ENCODE data around the gene LPP. TPM values are rescaled to one million over a fixed set of nuclear protein-coding genes. Genes with fewer than 3 reads are reported as not detected.

Gene LPP
- polyA plus RNA-seq, 3 donors = 14.1 to 23.2 (median 15.3) TPM

GRCh38 chr3:188269040-188269439, 115.1 kb downstream of the LPP start:
- Histone ChIP-seq H3K9me3 (replicated peaks in 1 of 2; ENCODE audit: control insufficient read depth in 1 of 2, insufficient read depth in 1 of 2, low read length in 2 of 2) (no peaks in the 10 kb centered on the region), H3K9ac (ENCODE audit: insufficient read depth, low read length, poor library complexity, severe bottlenecking) (no peak overlapping the region), H3K27me3 (ENCODE audit: control insufficient read depth in 2 of 2, insufficient read depth in 2 of 2, low read length in 2 of 2) (no peaks in the 10 kb centered on the region), H3K4me3 (replicated peaks in 1 of 3; ENCODE audit: low read depth in 2 of 3, low read length in 3 of 3) (no peak overlapping the region), H3K4me2 (replicated peaks; ENCODE audit: extremely low read depth, low read length, poor library complexity, severe bottlenecking) (no peak overlapping the region), H2AFZ (ENCODE audit: insufficient read depth, low read depth, low read length, poor library complexity, severe bottlenecking) (no peak overlapping the region), H3K27ac (ENCODE audit: low read depth in 1 of 2, low read length in 2 of 2) (no peak overlapping the region), H3K4me1 (ENCODE audit: control insufficient read depth in 1 of 2, insufficient read depth in 2 of 2, low read length in 2 of 2) (peaks cover 19 to 31% of the 10 kb centered on the region in 2 donors), H3K79me2 (ENCODE audit: insufficient read depth, low read length) (no peaks in the 10 kb centered on the region), H3K36me3 (replicated peaks in 1 of 2; ENCODE audit: control insufficient read depth in 1 of 2, insufficient read depth in 2 of 2, low read length in 2 of 2) (no peaks in the 10 kb centered on the region), H4K20me1 (ENCODE audit: insufficient read depth, low read length) (no peaks in the 10 kb centered on the region)
- Mint-ChIP-seq H3K36me3 (peaks cover 7 to 15% of the 10 kb centered on the region in 2 donors), H3K4me1 (peaks cover 35% of the 10 kb centered on the region), H3K27ac (no peak overlapping the region), H3K9me3 (no peaks in the 10 kb centered on the region), H3K27me3 (ENCODE audit: low read depth in 3 of 3) (no peaks in the 10 kb centered on the region), H3K4me3 (no peak overlapping the region)
- WGBS (ENCODE audit: insufficient coverage) = no CpG with 5 or more reads among the region's 4 CpGs
- intact Hi-C loops (cut with micrococcal nuclease) = no loop called here
- TF ChIP-seq, protein P1, sequence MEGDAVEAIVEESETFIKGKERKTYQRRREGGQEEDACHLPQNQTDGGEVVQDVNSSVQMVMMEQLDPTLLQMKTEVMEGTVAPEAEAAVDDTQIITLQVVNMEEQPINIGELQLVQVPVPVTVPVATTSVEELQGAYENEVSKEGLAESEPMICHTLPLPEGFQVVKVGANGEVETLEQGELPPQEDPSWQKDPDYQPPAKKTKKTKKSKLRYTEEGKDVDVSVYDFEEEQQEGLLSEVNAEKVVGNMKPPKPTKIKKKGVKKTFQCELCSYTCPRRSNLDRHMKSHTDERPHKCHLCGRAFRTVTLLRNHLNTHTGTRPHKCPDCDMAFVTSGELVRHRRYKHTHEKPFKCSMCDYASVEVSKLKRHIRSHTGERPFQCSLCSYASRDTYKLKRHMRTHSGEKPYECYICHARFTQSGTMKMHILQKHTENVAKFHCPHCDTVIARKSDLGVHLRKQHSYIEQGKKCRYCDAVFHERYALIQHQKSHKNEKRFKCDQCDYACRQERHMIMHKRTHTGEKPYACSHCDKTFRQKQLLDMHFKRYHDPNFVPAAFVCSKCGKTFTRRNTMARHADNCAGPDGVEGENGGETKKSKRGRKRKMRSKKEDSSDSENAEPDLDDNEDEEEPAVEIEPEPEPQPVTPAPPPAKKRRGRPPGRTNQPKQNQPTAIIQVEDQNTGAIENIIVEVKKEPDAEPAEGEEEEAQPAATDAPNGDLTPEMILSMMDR (IDR thresholded peaks at IDR 0.05) = no peak
- DNase-seq = no peak

DNA sequence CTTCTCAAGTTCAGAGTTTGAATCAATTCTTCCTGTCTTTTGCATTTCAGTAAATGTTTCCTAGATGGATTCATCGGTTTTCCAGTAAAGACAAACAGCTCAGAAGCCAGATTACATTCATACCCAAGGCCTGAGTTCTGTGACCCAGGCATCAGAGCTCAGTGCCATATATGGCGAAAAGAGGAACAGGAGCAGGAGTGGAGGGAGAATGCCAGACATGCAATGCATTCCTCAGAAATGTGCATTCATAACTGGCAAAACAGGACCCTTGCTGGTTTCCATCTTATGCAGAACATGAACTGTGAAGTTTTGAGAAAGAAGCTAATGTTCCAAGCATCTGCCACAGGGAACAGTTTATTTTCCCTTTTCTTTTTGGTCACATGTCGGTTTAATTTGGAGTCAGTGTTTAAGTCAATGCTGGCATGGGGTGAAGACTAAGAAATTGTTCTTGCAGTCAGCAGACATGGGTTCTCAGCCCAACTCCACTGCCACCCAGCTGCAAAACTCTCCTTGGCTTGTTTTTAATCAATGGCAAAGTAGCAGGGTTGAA, 116.5 kb downstream of the LPP start:
- H3K36me3 Mint-ChIP-seq = peaks cover 7 to 18% of the 10 kb centered on the region in 2 donors
- peaks cover 19 to 31% of the 10 kb centered on the region in 2 donors for H3K4me1 ChIP-seq (ENCODE audit: control insufficient read depth in 1 of 2, insufficient read depth in 2 of 2, low read length in 2 of 2)
- H3K9me3 ChIP-seq (replicated peaks in 1 of 2; ENCODE audit: control insufficient read depth in 1 of 2, insufficient read depth in 1 of 2, low read length in 2 of 2) = no peaks in the 10 kb centered on the region
- DNase-seq = peak; percentile 35 to 51 (median 44)
- no peak overlapping the region for H3K4me3 Mint-ChIP-seq
- intact Hi-C loops (cut with micrococcal nuclease) = no loop called here
- H3K4me2 ChIP-seq (replicated peaks; ENCODE audit: extremely low read depth, low read length, poor library complexity, severe bottlenecking) = no peak overlapping the region
- H3K9me3 Mint-ChIP-seq = no peaks in the 10 kb centered on the region
- no peaks in the 10 kb centered on the region for H4K20me1 ChIP-seq (ENCODE audit: insufficient read depth, low read length)
- H3K79me2 ChIP-seq (ENCODE audit: insufficient read depth, low read length) = no peaks in the 10 kb centered on the region
- H3K27me3 Mint-ChIP-seq (ENCODE audit: low read depth in 3 of 3) = no peaks in the 10 kb centered on the region
- TF ChIP-seq, protein P1 (IDR thresholded peaks at IDR 0.05) = no peak
- peaks cover 35% of the 10 kb centered on the region for H3K4me1 Mint-ChIP-seq
- H2AFZ ChIP-seq (ENCODE audit: insufficient read depth, low read depth, low read length, poor library complexity, severe bottlenecking) = no peak overlapping the region
- H3K27me3 ChIP-seq (ENCODE audit: control insufficient read depth in 2 of 2, insufficient read depth in 2 of 2, low read length in 2 of 2) = no peaks in the 10 kb centered on the region
- H3K9ac ChIP-seq (ENCODE audit: insufficient read depth, low read length, poor library complexity, severe bottlenecking) = no peak overlapping the region
- no peak overlapping the region for H3K4me3 ChIP-seq (replicated peaks in 1 of 3; ENCODE audit: low read depth in 2 of 3, low read length in 3 of 3)
- H3K27ac Mint-ChIP-seq = peak overlapping the region in 2 of 7 donors; percentile 34 to 44
- WGBS (ENCODE audit: insufficient coverage) = 0% methylated on average over 1 of the region's 3 CpGs
- peak overlapping the region in 1 of 2 donors; percentile 6 for H3K27ac ChIP-seq (ENCODE audit: low read depth in 1 of 2, low read length in 2 of 2)
- H3K36me3 ChIP-seq (replicated peaks in 1 of 2; ENCODE audit: control insufficient read depth in 1 of 2, insufficient read depth in 2 of 2, low read length in 2 of 2) = no peaks in the 10 kb centered on the region

All from CD14-positive monocyte (primary cell).